AG10803 (cell line): Measurements from ENCODE around the gene GNAZ.

Experiments used
- DNase-seq: peaks from one replicate; pipeline ENCODE4 v3.0.0; 2010; ENCODE audit warnings: low read depth
- H3K4me3 ChIP-seq: 2 replicates; pipeline ENCODE4 v1.5.1; 2011; ENCODE audit warnings: mild to moderate bottlenecking, low read length, control low read depth
- CTCF ChIP-seq: conservative IDR thresholded peaks from 2 replicates; pipeline ENCODE4 v1.5.1; 2011; ENCODE audit warnings: mild to moderate bottlenecking, low read length, control low read depth, inconsistent platforms

Gene GNAZ

GRCh38 chr22:23145878-23146470 lies 75.7 kb downstream of the GNAZ start:
- TF ChIP-seq CTCF, result no peak
- peak overlapping the region; percentile 72 for H3K4me3 ChIP-seq
- DNase-seq, result no peak

- DNase-seq, result no peak
- no peak for TF ChIP-seq CTCF
- H3K4me3 ChIP-seq, result no peak overlapping the region
Observed at GRCh38 chr22:23146478-23147205, 76.3 kb downstream of the GNAZ start.

GRCh38 chr22:23147617-23148387 lies 77.5 kb downstream of the GNAZ start:
- H3K4me3 ChIP-seq, result no peak overlapping the region
- peak; percentile 31 for DNase-seq

GRCh38 chr22:23149743-23150238 lies 79.5 kb downstream of the GNAZ start:
- H3K4me3 ChIP-seq, result no peak overlapping the region
- TF ChIP-seq CTCF, result no peak
- DNase-seq, result no peak

More at GRCh38 chr22:23147617-23148387, 77.5 kb downstream of the GNAZ start:
- no peak for TF ChIP-seq CTCF

GRCh38 chr22:23150762-23151161 lies 80.4 kb downstream of the GNAZ start:
- TF ChIP-seq CTCF, result no peak
- H3K4me3 ChIP-seq, result no peak overlapping the region
- DNase-seq, result no peak

- H3K4me3 ChIP-seq, result no peak overlapping the region
- DNase-seq, result no peak
- TF ChIP-seq CTCF, result no peak
Observed at GRCh38 chr22:23151827-23152226, 81.5 kb downstream of the GNAZ start.
